WTC11 (cell line): ENCODE data around the gene POMC. TPM values are rescaled to one million over a fixed set of nuclear protein-coding genes. Genes with fewer than 3 reads are reported as not detected.
"Not testable (repeated sequence)": the region's sequence is repeated elsewhere in the genome, so short reads cannot be mapped to it uniquely, and the experiment has no call there.

ENCODE experiments used
- ATAC-seq: fragments of 200-7000 bp; cut with Tn5 transposase; 2 replicates; pipeline ENCODE4 v1.10.0; 2021; ENCODE audit warnings: mild to moderate bottlenecking, moderate library complexity
- CTCF ChIA-PET: fragments of 300-600 bp; sonication (Branson Sonifier 250); formaldehyde crosslinking; loops from one replicate; lab custom pipeline; 2021; ENCODE audit warnings: antibody characterized with exemption; lab: Charles Lee
- POLR2A ChIA-PET: fragments of 350-600 bp; sonication (Branson Sonifier 250); formaldehyde crosslinking; loops from one replicate; lab custom pipeline; 2021; ENCODE audit warnings: antibody characterized with exemption; lab: Charles Lee
- DNase-seq: peaks from one replicate; pipeline ENCODE4 v3.0.0; 2021; ENCODE audit warnings: low spot score
- H3K27ac Mint-ChIP-seq: 2 replicates; pipeline ENCODE4 v1.8.0; 2021; ENCODE audit warnings: mixed read lengths
- H3K27me3 Mint-ChIP-seq: 2 replicates; pipeline ENCODE4 v1.8.0; 2021; ENCODE audit warnings: low read depth, mild to moderate bottlenecking, moderate library complexity, mixed read lengths
- H3K36me3 Mint-ChIP-seq: 2 replicates; pipeline ENCODE4 v1.8.0; 2021; ENCODE audit warnings: mixed read lengths
- H3K4me1 Mint-ChIP-seq: 2 replicates; pipeline ENCODE4 v1.8.0; 2022; ENCODE audit warnings: mixed read lengths
- H3K4me3 Mint-ChIP-seq: 2 replicates; pipeline ENCODE4 v1.8.0; 2021; ENCODE audit warnings: mild to moderate bottlenecking, moderate library complexity, mixed read lengths
- H3K9me3 Mint-ChIP-seq: 2 replicates; pipeline ENCODE4 v1.8.0; 2021; ENCODE audit warnings: mixed read lengths
- ATF2 ChIP-seq: sonication (generic); formaldehyde crosslinking; IDR thresholded peaks from 2 replicates; pipeline ENCODE4 v1.8.1; 2022; ENCODE audit warnings: low read depth, missing genetic modification reagents, borderline replicate concordance
- ATF3 ChIP-seq: sonication (generic); formaldehyde crosslinking; conservative IDR thresholded peaks from 2 replicates; pipeline ENCODE4 v1.8.1; 2022; ENCODE audit warnings: mild to moderate bottlenecking, missing genetic modification reagents
- CDX4 ChIP-seq: fragments of 250-450 bp; sonication (Bioruptor Pico); IDR thresholded peaks from 2 replicates; pipeline ENCODE4 v1.9.0; 2021; ENCODE audit warnings: moderate library complexity, mild to moderate bottlenecking, inconsistent platforms, borderline replicate concordance
- FOXP1 ChIP-seq: sonication (generic); formaldehyde crosslinking; IDR thresholded peaks from 2 replicates; pipeline ENCODE4 v1.8.0; 2022; ENCODE audit warnings: missing genetic modification reagents, mild to moderate bottlenecking, moderate library complexity, borderline replicate concordance
- GABPB1 ChIP-seq: sonication (generic); formaldehyde crosslinking; IDR thresholded peaks from 2 replicates; pipeline ENCODE4 v1.8.1; 2023; ENCODE audit warnings: mild to moderate bottlenecking, missing genetic modification reagents
- JUN ChIP-seq: sonication (generic); formaldehyde crosslinking; IDR thresholded peaks from 2 replicates; pipeline ENCODE4 v1.8.0; 2023; ENCODE audit warnings: mild to moderate bottlenecking, missing genetic modification reagents
- MAX ChIP-seq: sonication (generic); formaldehyde crosslinking; IDR thresholded peaks from 2 replicates; pipeline ENCODE4 v1.8.0; 2022; ENCODE audit warnings: mild to moderate bottlenecking, missing genetic modification reagents
- MYBL2 ChIP-seq: sonication (generic); formaldehyde crosslinking; IDR thresholded peaks from 2 replicates; pipeline ENCODE4 v1.8.1; 2023; ENCODE audit warnings: mild to moderate bottlenecking, moderate library complexity, missing genetic modification reagents
- SOX15 ChIP-seq: fragments of 250-450 bp; sonication (Bioruptor Pico); IDR thresholded peaks from 2 replicates; pipeline ENCODE4 v1.9.0; 2021; ENCODE audit warnings: mild to moderate bottlenecking
- TCF7 ChIP-seq: sonication (generic); formaldehyde crosslinking; IDR thresholded peaks from 2 replicates; pipeline ENCODE4 v1.8.0; 2022; ENCODE audit warnings: mild to moderate bottlenecking, low read depth, missing genetic modification reagents, moderate library complexity
- USF1 ChIP-seq: sonication (generic); formaldehyde crosslinking; IDR thresholded peaks from 2 replicates; pipeline ENCODE4 v1.8.0; 2022; ENCODE audit warnings: mild to moderate bottlenecking, missing genetic modification reagents
- ZBTB21 ChIP-seq: sonication (generic); formaldehyde crosslinking; IDR thresholded peaks from 2 replicates; pipeline ENCODE4 v1.8.1; 2023; ENCODE audit warnings: mild to moderate bottlenecking, missing genetic modification reagents, borderline replicate concordance
- ZNF138 ChIP-seq: sonication (generic); formaldehyde crosslinking; conservative IDR thresholded peaks from 2 replicates; pipeline ENCODE4 v1.8.1; 2022; ENCODE audit warnings: mild to moderate bottlenecking, moderate library complexity, missing genetic modification reagents
- ZNF219 ChIP-seq: sonication (generic); formaldehyde crosslinking; IDR thresholded peaks from 2 replicates; pipeline ENCODE4 v1.8.0; 2023; ENCODE audit warnings: missing genetic modification reagents, mild to moderate bottlenecking, borderline replicate concordance
- ZNF263 ChIP-seq: sonication (generic); formaldehyde crosslinking; IDR thresholded peaks from 2 replicates; pipeline ENCODE4 v1.8.1; 2022; ENCODE audit warnings: low read depth, mild to moderate bottlenecking, moderate library complexity, missing genetic modification reagents
- total RNA-seq: library from RNA; stranded (reverse); gene quantifications from 3 replicates; pipeline ENCODE4 v1.2.3, GENCODE V29; 2021

Gene POMC
- total RNA-seq, 1 experiment from 2014 or later: 3.2 TPM

GRCh38 chr2:25164561-25164960 is 3.8 kb downstream of the POMC start:
- POLR2A ChIA-PET: no interaction called here

GRCh38 chr2:25162061-25162460 is 6.3 kb downstream of the POMC start:
- Mint-ChIP-seq H3K27me3 (peaks cover 23% of the 10 kb centered on the region), H3K4me1 (peaks cover 13% of the 10 kb centered on the region)
- DNase-seq, CTCF ChIA-PET, H3K4me3 Mint-ChIP-seq, H3K27ac Mint-ChIP-seq, H3K36me3 Mint-ChIP-seq, ATAC-seq, H3K9me3 Mint-ChIP-seq, POLR2A ChIA-PET: not testable (repeated sequence)

More at GRCh38 chr2:25164561-25164960, 3.8 kb downstream of the POMC start:
- no peak overlapping the region for H3K27ac Mint-ChIP-seq
- peaks cover 22% of the 10 kb centered on the region for H3K4me1 Mint-ChIP-seq
- CTCF ChIA-PET: interaction anchor here (1.0 to 2.3 kb wide), 3 partner anchors 32 to 191 kb away, joined by 3 to 63 read pairs (median 22); no protein-coding TSS in a partner anchor
- DNase-seq: no peak
- ATAC-seq: no peak
- no peaks in the 10 kb centered on the region for H3K9me3 Mint-ChIP-seq
- TF ChIP-seq CDX4 (no peak), MYBL2 (CRISPR knock-in tag) (no peak), ATF3 (CRISPR knock-in tag) (no peak), SOX15 (CRISPR knock-in tag) (no peak), MAX (CRISPR knock-in tag) (no peak), JUN (CRISPR knock-in tag) (no peak), USF1 (CRISPR knock-in tag) (no peak), GABPB1 (CRISPR knock-in tag) (no peak), TCF7 (CRISPR knock-in tag) (no peak), ZBTB21 (CRISPR knock-in tag) (no peak)
- peaks cover 48% of the 10 kb centered on the region for H3K27me3 Mint-ChIP-seq
- H3K4me3 Mint-ChIP-seq: no peak overlapping the region
- H3K36me3 Mint-ChIP-seq: no peaks in the 10 kb centered on the region

- peak; percentile 43 for DNase-seq
- ATAC-seq: peak; percentile 56
- CTCF ChIA-PET: interaction anchor here (0.6 to 1.9 kb wide), 2 partner anchors 32 to 186 kb away, joined by 3 to 8 read pairs; no protein-coding TSS in a partner anchor
Measured at GRCh38 chr2:25161055-25161781, 7.2 kb downstream of the POMC start.

GRCh38 chr2:25160376-25160775 is 8.0 kb downstream of the POMC start:
- TF ChIP-seq ATF2: no peak
- ATAC-seq (no peak), DNase-seq (no peak)
- peaks cover 6% of the 10 kb centered on the region for H3K27me3 Mint-ChIP-seq
- CTCF ChIA-PET: interaction anchor here (1.0 to 1.9 kb wide), 3 partner anchors 8 to 185 kb away, joined by 3 to 8 read pairs (median 5); partner anchors contain the start of gene POMC
- no peaks in the 10 kb centered on the region for H3K9me3 Mint-ChIP-seq
- no peak overlapping the region for H3K27ac Mint-ChIP-seq
- no peak overlapping the region for H3K4me3 Mint-ChIP-seq
- H3K36me3 Mint-ChIP-seq: no peaks in the 10 kb centered on the region
- POLR2A ChIA-PET: no interaction called here
- H3K4me1 Mint-ChIP-seq: peaks cover 13% of the 10 kb centered on the region

More at GRCh38 chr2:25161055-25161781, 7.2 kb downstream of the POMC start:
- Mint-ChIP-seq H3K9me3 (no peaks in the 10 kb centered on the region), H3K27me3 (peaks cover 14% of the 10 kb centered on the region), H3K36me3 (no peaks in the 10 kb centered on the region), H3K4me3 (no peak overlapping the region), H3K27ac (no peak overlapping the region), H3K4me1 (peaks cover 13% of the 10 kb centered on the region)
- TF ChIP-seq ZNF263 (CRISPR knock-in tag): peak; percentile 80; the same call in 1 of the 2 replicates
- no peak for TF ChIP-seq ZNF219 (CRISPR knock-in tag)
- no peak for TF ChIP-seq USF1 (CRISPR knock-in tag)
- peak; percentile 17; the same call in 1 of the 2 replicates for TF ChIP-seq FOXP1 (CRISPR knock-in tag)
- no peak for TF ChIP-seq ZNF138 (CRISPR knock-in tag)
- TF ChIP-seq MAX (CRISPR knock-in tag): 0 out of 2 replicates have a peak, but pooled peaks have one; percentile 5
- POLR2A ChIA-PET: no interaction called here
